SK-N-SH treated with all-trans-retinoic acid at 6 μM for 48 hours (cell line): ENCODE results near the gene GDF11.

Experiments
- ARNTL ChIP-seq: fragments of 450-650 bp; formaldehyde crosslinking; IDR thresholded peaks from 2 replicates; pipeline ENCODE4 v1.5.0; 2020; ENCODE audit warnings: low read depth, mild to moderate bottlenecking, moderate library complexity, borderline replicate concordance
- OSR1 ChIP-seq: fragments of 250-450 bp; sonication (Bioruptor Pico); IDR thresholded peaks from 2 replicates; pipeline ENCODE4 v1.8.0; 2022; ENCODE audit warnings: moderate library complexity, mild to moderate bottlenecking, inconsistent platforms
- PPARA ChIP-seq: fragments of 250-450 bp; sonication (Bioruptor Pico); IDR thresholded peaks from 2 replicates; pipeline ENCODE4 v1.5.0; 2020; ENCODE audit warnings: mild to moderate bottlenecking, borderline replicate concordance
- RARB ChIP-seq: fragments of 250-450 bp; sonication (Bioruptor Pico); IDR thresholded peaks from 2 replicates; pipeline ENCODE4 v1.8.0; 2021; ENCODE audit warnings: mild to moderate bottlenecking, moderate library complexity
- SNAI2 ChIP-seq: fragments of 250-450 bp; sonication (Bioruptor Pico); IDR thresholded peaks from 2 replicates; pipeline ENCODE4 v1.5.0; 2020; ENCODE audit warnings: mild to moderate bottlenecking, moderate library complexity
- TCF4 ChIP-seq: fragments of 250-450 bp; sonication (Bioruptor Pico); IDR thresholded peaks from 2 replicates; pipeline ENCODE4 v1.8.0; 2021; ENCODE audit warnings: mild to moderate bottlenecking, moderate library complexity, borderline replicate concordance
- ZFP3 ChIP-seq: fragments of 250-450 bp; sonication (Bioruptor Pico); IDR thresholded peaks from 2 replicates; pipeline ENCODE4 v1.5.0; 2020; ENCODE audit warnings: mild to moderate bottlenecking, moderate library complexity
- ZNF565 ChIP-seq: fragments of 450-650 bp; formaldehyde crosslinking; conservative IDR thresholded peaks from 2 replicates; pipeline ENCODE4 v1.5.0; 2020; ENCODE audit warnings: low read depth, mild to moderate bottlenecking, moderate library complexity
- ZNF8 ChIP-seq: fragments of 450-650 bp; formaldehyde crosslinking; IDR thresholded peaks from 2 replicates; pipeline ENCODE4 v1.5.0; 2020; ENCODE audit warnings: mild to moderate bottlenecking, moderate library complexity
- TF ChIP-seq, protein P1 (sequence below): fragments of 250-450 bp; sonication (Bioruptor Pico); IDR thresholded peaks from 2 replicates; pipeline ENCODE4 v1.5.1; 2021; ENCODE audit warnings: mild to moderate bottlenecking, moderate library complexity
- TF ChIP-seq, protein P2 (sequence below): fragments of 250-450 bp; sonication (Bioruptor Pico); IDR thresholded peaks from 2 replicates; pipeline ENCODE4 v1.8.0; 2020; ENCODE audit warnings: mild to moderate bottlenecking, moderate library complexity, borderline replicate concordance
- TF ChIP-seq, protein P3 (sequence below): fragments of 250-450 bp; sonication (Bioruptor Pico); IDR thresholded peaks from 2 replicates; pipeline ENCODE4 v1.5.1; 2020; ENCODE audit warnings: low read depth, mild to moderate bottlenecking, moderate library complexity

DNA sequence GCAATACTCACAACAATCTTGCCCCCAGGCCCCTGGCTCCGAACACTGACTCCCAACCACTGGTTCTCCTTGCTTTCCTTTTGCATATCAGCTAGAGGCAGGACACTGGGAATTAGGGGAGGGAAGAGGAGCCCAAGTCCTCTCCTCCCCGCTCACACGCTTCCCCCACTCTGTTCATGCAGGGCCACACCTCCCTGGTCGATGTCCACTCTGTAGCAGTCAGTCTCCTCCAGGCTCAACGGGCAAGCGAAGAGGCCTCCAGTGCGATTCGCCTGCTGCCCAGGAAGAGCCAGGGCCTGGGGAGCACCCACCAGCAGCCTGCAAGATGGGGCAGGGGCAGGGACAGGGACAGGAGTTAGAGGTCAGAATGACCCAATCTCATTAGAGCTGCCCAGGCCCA is 40.1 kb upstream of the GDF11 start:
- TF ChIP-seq TCF4 (CRISPR knock-in tag): no peak
- no peak for TF ChIP-seq SNAI2 (CRISPR knock-in tag)
- TF ChIP-seq OSR1: no peak
- TF ChIP-seq ZNF8 (CRISPR knock-in tag): no peak
- TF ChIP-seq ARNTL (CRISPR knock-in tag): no peak
- TF ChIP-seq, protein P1, sequence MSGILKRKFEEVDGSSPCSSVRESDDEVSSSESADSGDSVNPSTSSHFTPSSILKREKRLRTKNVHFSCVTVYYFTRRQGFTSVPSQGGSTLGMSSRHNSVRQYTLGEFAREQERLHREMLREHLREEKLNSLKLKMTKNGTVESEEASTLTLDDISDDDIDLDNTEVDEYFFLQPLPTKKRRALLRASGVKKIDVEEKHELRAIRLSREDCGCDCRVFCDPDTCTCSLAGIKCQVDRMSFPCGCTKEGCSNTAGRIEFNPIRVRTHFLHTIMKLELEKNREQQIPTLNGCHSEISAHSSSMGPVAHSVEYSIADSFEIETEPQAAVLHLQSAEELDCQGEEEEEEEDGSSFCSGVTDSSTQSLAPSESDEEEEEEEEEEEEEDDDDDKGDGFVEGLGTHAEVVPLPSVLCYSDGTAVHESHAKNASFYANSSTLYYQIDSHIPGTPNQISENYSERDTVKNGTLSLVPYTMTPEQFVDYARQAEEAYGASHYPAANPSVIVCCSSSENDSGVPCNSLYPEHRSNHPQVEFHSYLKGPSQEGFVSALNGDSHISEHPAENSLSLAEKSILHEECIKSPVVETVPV: no peak
- TF ChIP-seq, protein P2, sequence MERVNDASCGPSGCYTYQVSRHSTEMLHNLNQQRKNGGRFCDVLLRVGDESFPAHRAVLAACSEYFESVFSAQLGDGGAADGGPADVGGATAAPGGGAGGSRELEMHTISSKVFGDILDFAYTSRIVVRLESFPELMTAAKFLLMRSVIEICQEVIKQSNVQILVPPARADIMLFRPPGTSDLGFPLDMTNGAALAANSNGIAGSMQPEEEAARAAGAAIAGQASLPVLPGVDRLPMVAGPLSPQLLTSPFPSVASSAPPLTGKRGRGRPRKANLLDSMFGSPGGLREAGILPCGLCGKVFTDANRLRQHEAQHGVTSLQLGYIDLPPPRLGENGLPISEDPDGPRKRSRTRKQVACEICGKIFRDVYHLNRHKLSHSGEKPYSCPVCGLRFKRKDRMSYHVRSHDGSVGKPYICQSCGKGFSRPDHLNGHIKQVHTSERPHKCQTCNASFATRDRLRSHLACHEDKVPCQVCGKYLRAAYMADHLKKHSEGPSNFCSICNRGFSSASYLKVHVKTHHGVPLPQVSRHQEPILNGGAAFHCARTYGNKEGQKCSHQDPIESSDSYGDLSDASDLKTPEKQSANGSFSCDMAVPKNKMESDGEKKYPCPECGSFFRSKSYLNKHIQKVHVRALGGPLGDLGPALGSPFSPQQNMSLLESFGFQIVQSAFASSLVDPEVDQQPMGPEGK (CRISPR knock-in tag): no peak
- TF ChIP-seq PPARA (CRISPR knock-in tag): no peak
- TF ChIP-seq, protein P3, sequence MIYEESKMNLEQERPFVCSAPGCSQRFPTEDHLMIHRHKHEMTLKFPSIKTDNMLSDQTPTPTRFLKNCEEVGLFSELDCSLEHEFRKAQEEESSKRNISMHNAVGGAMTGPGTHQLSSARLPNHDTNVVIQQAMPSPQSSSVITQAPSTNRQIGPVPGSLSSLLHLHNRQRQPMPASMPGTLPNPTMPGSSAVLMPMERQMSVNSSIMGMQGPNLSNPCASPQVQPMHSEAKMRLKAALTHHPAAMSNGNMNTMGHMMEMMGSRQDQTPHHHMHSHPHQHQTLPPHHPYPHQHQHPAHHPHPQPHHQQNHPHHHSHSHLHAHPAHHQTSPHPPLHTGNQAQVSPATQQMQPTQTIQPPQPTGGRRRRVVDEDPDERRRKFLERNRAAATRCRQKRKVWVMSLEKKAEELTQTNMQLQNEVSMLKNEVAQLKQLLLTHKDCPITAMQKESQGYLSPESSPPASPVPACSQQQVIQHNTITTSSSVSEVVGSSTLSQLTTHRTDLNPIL: no peak
- no peak for TF ChIP-seq ZFP3 (CRISPR knock-in tag)
- TF ChIP-seq ZNF565: no peak
- no peak for TF ChIP-seq RARB (CRISPR knock-in tag)
